BE2C (cell line): ENCODE data around the gene RNF11.
A peak's percentile ranks its signal among the peaks of the same experiment; 100 is the strongest.

ENCODE experiments used
- DNase-seq: peaks from one replicate; pipeline ENCODE4 v3.0.0-alpha.2; 2020
- H3K27me3 ChIP-seq: fragments of 250-450 bp; sonication (Bioruptor Pico); 2 replicates; pipeline ENCODE4 v1.5.1; 2020; ENCODE audit warnings: mild to moderate bottlenecking
- H3K36me3 ChIP-seq: fragments of 250-450 bp; sonication (Bioruptor Pico); 2 replicates; pipeline ENCODE4 v1.5.1; 2020; ENCODE audit warnings: mild to moderate bottlenecking
- H3K4me1 ChIP-seq: fragments of 250-450 bp; sonication (Bioruptor Pico); 2 replicates; pipeline ENCODE4 v1.5.1; 2020
- H3K4me3 ChIP-seq: 2 replicates; pipeline ENCODE4 v1.5.1; 2011; ENCODE audit warnings: low read depth, low read length
- H3K9me3 ChIP-seq: fragments of 250-450 bp; sonication (Bioruptor Pico); 2 replicates; pipeline ENCODE4 v1.5.1; 2020
- TF ChIP-seq, protein P1 (sequence below): IDR thresholded peaks from 2 replicates; pipeline ENCODE4 v1.5.1; 2012; ENCODE audit warnings: mild to moderate bottlenecking, low read depth, low read length

RNF11 gene

DNA sequence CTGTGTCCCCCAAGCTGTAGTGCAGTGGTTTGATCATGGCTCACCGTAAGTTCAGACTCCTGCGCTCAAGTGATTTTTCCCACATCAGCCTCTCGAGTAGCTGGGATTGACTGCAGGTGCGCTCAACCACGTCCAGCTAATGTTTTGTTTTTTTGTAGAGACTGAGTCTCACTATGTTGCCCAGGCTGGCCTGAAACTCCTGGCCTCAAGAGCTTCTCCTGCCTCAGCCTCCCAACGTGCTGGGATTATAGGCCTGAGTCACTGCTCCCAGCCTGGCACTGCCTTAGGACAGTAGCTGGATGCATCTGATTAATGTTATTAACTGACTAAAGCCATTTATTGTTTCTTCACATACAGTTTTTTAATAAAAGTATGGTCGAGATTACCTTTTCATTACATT, 40.2 kb downstream of the RNF11 start:
- Histone ChIP-seq H3K27me3 (no peaks in the 10 kb centered on the region), H3K4me1 (no peaks in the 10 kb centered on the region), H3K9me3 (no peaks in the 10 kb centered on the region), H3K4me3 (no peak overlapping the region), H3K36me3 (no peaks in the 10 kb centered on the region)
- no peak for DNase-seq
- TF ChIP-seq, protein P1, sequence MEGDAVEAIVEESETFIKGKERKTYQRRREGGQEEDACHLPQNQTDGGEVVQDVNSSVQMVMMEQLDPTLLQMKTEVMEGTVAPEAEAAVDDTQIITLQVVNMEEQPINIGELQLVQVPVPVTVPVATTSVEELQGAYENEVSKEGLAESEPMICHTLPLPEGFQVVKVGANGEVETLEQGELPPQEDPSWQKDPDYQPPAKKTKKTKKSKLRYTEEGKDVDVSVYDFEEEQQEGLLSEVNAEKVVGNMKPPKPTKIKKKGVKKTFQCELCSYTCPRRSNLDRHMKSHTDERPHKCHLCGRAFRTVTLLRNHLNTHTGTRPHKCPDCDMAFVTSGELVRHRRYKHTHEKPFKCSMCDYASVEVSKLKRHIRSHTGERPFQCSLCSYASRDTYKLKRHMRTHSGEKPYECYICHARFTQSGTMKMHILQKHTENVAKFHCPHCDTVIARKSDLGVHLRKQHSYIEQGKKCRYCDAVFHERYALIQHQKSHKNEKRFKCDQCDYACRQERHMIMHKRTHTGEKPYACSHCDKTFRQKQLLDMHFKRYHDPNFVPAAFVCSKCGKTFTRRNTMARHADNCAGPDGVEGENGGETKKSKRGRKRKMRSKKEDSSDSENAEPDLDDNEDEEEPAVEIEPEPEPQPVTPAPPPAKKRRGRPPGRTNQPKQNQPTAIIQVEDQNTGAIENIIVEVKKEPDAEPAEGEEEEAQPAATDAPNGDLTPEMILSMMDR: no peak

DNA sequence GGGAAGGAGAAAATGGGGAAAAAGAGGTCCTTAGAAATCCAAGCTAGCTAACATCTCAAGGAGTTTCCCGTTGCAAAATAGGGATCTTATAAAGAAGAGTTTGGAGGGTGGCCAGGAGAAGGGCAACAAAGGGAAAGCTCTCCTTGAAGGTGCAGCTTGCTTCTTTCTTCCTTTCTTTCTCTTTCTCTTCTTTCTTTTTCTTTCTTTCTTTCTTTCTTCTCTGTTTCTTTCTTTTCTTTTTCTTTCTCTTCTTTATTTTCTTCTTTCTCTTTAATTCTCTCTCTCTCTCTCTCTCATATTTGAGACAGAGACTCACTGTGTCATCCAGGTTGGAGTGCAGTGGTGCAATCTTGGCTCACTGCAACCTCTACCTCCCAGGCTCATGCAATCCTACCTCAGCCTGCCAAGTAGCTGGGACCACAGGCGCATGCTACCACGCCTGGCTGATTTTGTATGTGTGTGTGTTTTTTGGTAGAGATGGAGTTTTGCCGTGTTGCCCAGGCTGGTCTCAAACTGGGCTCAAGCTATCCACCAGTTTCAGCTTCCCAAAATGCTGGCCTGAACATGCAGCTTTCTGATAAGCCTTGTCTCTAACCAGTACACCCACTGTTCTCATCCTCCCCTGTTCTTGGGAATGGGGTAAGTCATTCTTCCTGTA, 44.4 kb downstream of the RNF11 start:
- Histone ChIP-seq H3K27me3 (no peaks in the 10 kb centered on the region), H3K4me1 (peaks cover 13% of the 10 kb centered on the region), H3K36me3 (no peaks in the 10 kb centered on the region), H3K9me3 (no peaks in the 10 kb centered on the region), H3K4me3 (no peak overlapping the region)
- DNase-seq: no peak
- TF ChIP-seq, protein P1: no peak

DNA sequence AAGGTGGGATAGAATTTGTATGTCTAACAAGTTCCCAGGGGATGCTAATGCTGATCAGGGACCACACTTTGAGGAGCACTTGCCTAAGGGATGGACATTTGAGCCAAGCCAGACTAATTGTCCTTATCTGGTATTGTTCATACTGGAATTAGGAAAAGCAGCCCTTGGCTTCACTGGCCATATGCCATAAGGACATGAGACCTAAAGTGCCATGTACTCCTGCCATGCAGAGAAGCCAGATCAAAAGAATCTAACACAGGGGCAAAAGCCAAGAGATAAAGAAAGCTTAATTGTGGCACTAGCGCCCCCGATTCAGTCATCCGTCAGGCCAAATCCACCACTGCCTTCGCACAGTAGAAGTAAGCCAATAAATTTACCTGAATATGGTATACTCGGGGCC, 45.7 kb downstream of the RNF11 start:
- TF ChIP-seq, protein P1: no peak
- H3K4me3 ChIP-seq: no peak overlapping the region
- H3K27me3 ChIP-seq: no peaks in the 10 kb centered on the region
- no peaks in the 10 kb centered on the region for H3K9me3 ChIP-seq
- H3K36me3 ChIP-seq: no peaks in the 10 kb centered on the region
- peak; percentile 60 for DNase-seq
- H3K4me1 ChIP-seq: peaks cover 13% of the 10 kb centered on the region

DNA sequence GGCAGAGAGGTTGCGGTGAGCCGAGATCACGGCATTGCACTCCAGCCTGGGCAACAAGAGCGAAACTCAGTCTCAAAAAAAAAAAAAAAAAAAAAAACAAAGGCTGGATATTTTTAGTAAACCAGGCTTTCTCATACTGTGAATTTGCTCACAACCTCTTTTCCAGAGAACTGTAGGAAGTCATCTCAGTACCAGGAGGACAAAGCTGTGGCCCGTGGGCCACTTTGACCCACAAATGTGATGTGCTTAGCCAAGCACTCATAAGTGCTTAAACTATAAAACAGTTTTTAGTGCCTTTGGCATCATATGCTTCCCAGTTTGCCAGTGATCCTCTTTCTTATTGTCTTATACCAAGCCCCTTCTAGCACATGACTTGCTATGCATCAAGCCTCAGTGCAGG, 46.5 kb downstream of the RNF11 start:
- no peak for DNase-seq
- H3K4me3 ChIP-seq: no peak overlapping the region
- TF ChIP-seq, protein P1: no peak

DNA sequence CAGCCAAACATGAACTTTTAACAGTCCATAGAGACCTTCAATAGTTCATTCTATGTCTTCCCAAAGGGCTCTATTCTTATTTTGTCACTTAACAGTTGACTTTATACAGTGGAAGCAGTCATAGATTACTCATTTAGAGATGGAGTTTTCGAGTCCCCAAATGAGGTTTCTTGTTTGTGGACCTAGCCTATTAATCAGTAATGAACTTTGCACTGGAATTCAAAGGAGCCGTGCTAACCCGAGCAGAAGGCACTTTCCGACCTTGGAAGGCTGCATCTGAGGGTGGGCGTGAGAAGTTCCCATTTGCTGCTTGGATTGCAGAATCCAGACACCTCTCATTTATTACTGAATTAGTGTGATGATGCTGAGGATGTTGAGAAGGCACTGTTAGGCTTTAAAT, 47.9 kb downstream of the RNF11 start:
- Histone ChIP-seq H3K4me1 (peaks cover 13% of the 10 kb centered on the region), H3K4me3 (no peak overlapping the region), H3K9me3 (no peaks in the 10 kb centered on the region), H3K27me3 (no peaks in the 10 kb centered on the region), H3K36me3 (no peaks in the 10 kb centered on the region)
- TF ChIP-seq, protein P1: no peak
- DNase-seq: no peak

More for the DNA sequence above, 46.5 kb downstream of the RNF11 start:
- no peaks in the 10 kb centered on the region for H3K9me3 ChIP-seq
- H3K4me1 ChIP-seq: peaks cover 13% of the 10 kb centered on the region
- no peaks in the 10 kb centered on the region for H3K27me3 ChIP-seq
- no peaks in the 10 kb centered on the region for H3K36me3 ChIP-seq

DNA sequence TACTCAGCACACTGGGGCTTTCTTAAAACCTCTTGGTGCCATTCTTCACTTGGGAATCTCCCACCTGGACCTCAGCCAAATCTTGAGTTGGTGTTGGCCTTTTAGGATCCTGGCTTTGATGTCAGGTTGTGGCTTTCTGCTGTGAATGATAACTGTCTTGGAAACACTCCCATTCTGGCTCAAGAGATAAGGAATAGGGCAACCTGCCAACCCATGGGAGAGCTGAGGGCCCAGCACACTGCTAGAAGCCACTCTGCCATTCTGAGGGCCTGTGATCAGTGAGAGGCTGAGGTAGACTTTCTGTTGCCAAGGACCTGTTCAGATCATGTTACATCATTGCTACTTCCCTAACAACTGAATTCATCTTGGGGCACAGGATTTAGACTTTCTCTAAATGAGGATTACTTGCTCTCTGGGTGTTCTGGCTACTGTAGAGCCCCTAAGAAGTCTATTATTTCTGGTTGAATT, 48.4 kb downstream of the RNF11 start:
- DNase-seq: peak; percentile 72
- no peaks in the 10 kb centered on the region for H3K9me3 ChIP-seq
- no peaks in the 10 kb centered on the region for H3K36me3 ChIP-seq
- H3K4me1 ChIP-seq: peaks cover 13% of the 10 kb centered on the region
- no peak overlapping the region for H3K4me3 ChIP-seq
- H3K27me3 ChIP-seq: no peaks in the 10 kb centered on the region
- TF ChIP-seq, protein P1: no peak
